Measurements from ENCODE around the gene CYTH1. TPM values are rescaled to one million over a fixed set of nuclear protein-coding genes. Genes with fewer than 3 reads are reported as not detected.

The CYTH1 gene
- total RNA-seq, 2 experiments from 2014 or later: 73.0 to 148 TPM

DNA sequence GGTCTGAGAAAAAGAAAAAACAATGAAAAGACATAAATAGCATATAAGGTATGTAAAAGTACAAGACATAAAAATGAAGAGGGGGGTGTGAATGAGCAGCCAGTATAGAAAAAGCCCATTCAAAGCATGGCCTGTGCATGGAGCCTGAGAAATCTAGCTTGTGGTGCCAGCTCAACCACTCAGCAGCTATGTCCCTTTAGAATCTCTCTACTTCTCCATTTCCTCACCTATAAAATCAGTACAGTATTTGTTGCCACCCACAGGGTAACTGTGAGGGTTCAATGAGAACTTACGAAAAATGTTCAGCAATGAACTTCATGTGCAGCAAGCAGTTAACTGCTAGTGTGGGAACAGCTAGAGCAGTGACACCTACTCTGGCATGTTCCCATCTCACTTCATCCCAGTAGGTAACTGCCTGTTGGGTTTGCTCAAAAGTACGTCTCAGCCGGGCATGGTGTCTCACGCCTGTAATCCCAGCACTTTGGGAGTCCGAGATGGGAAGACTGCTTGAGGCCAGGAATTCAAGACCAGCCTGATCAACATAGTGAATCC, 15.3 kb downstream of the CYTH1 start:
- CTCF ChIA-PET (ENCODE audit: unreplicated experiment): interaction anchor here (0.6 kb wide), 1 partner anchor 13 kb away, joined by 3 read pairs; no protein-coding TSS in a partner anchor
- Histone ChIP-seq H3K9me2 (ENCODE audit: insufficient read depth, low read length) (no peaks in the 10 kb centered on the region), H2AFZ (ENCODE audit: low read length) (no peak overlapping the region), H3K4me2 (ENCODE audit: low read length) (peak overlapping the region; percentile 22), H3K4me3 (ENCODE audit: low read depth, low read length, poor library complexity, severe bottlenecking) (no peak overlapping the region), H3K79me2 (ENCODE audit: insufficient read depth, low read depth, low read length) (peaks cover 95% of the 10 kb centered on the region), H3K36me3 (ENCODE audit: insufficient read depth, low read length) (peaks cover 15% of the 10 kb centered on the region), H3K4me1 (ENCODE audit: insufficient read depth, low read length, poor library complexity, severe bottlenecking) (peaks cover 49% of the 10 kb centered on the region), H4K20me1 (ENCODE audit: insufficient read depth, low read length) (peaks cover 20% of the 10 kb centered on the region; the same call in 1 of the 2 replicates), H3K27ac (ENCODE audit: low read depth, low read length, poor library complexity, severe bottlenecking) (no peak overlapping the region), H3K9me3 (ENCODE audit: low read length) (no peaks in the 10 kb centered on the region)
- BruUV-seq (replicated peaks): no TSS peak
- DNase-seq (ENCODE audit: low spot score): no peak
- intact Hi-C loops (cut with micrococcal nuclease; ENCODE audit: unreplicated experiment): no loop called here
- TF ChIP-seq, protein P1, sequence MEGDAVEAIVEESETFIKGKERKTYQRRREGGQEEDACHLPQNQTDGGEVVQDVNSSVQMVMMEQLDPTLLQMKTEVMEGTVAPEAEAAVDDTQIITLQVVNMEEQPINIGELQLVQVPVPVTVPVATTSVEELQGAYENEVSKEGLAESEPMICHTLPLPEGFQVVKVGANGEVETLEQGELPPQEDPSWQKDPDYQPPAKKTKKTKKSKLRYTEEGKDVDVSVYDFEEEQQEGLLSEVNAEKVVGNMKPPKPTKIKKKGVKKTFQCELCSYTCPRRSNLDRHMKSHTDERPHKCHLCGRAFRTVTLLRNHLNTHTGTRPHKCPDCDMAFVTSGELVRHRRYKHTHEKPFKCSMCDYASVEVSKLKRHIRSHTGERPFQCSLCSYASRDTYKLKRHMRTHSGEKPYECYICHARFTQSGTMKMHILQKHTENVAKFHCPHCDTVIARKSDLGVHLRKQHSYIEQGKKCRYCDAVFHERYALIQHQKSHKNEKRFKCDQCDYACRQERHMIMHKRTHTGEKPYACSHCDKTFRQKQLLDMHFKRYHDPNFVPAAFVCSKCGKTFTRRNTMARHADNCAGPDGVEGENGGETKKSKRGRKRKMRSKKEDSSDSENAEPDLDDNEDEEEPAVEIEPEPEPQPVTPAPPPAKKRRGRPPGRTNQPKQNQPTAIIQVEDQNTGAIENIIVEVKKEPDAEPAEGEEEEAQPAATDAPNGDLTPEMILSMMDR (conservative IDR thresholded peaks at IDR 0.05; ENCODE audit: low read length): no peak
- TF ChIP-seq EZH2phosphoT487 (IDR thresholded peaks at IDR 0.05; ENCODE audit: borderline replicate concordance, low read depth, low read length): no peak
- POLR2A ChIA-PET: interaction anchor here (0.7 to 1.3 kb wide), 2 partner anchors 8 to 10 kb away, joined by 3 read pairs; no protein-coding TSS in a partner anchor

GRCh38 chr17:78766225-78766624, 15.8 kb downstream of the CYTH1 start:
- TF ChIP-seq EZH2phosphoT487 (IDR thresholded peaks at IDR 0.05; ENCODE audit: borderline replicate concordance, low read depth, low read length): no peak
- TF ChIP-seq, protein P1 (conservative IDR thresholded peaks at IDR 0.05; ENCODE audit: low read length): no peak
- Histone ChIP-seq H4K20me1 (ENCODE audit: insufficient read depth, low read length) (peaks cover 20% of the 10 kb centered on the region; the same call in 1 of the 2 replicates), H3K79me2 (ENCODE audit: insufficient read depth, low read depth, low read length) (peaks cover 95% of the 10 kb centered on the region), H2AFZ (ENCODE audit: low read length) (no peak overlapping the region), H3K4me2 (ENCODE audit: low read length) (no peak overlapping the region), H3K4me3 (ENCODE audit: low read depth, low read length, poor library complexity, severe bottlenecking) (no peak overlapping the region), H3K9me3 (ENCODE audit: low read length) (no peaks in the 10 kb centered on the region), H3K4me1 (ENCODE audit: insufficient read depth, low read length, poor library complexity, severe bottlenecking) (peaks cover 52% of the 10 kb centered on the region), H3K36me3 (ENCODE audit: insufficient read depth, low read length) (peaks cover 11% of the 10 kb centered on the region; the same call in 1 of the 2 replicates), H3K27ac (ENCODE audit: low read depth, low read length, poor library complexity, severe bottlenecking) (no peak overlapping the region), H3K9me2 (ENCODE audit: insufficient read depth, low read length) (no peaks in the 10 kb centered on the region)
- BruUV-seq (replicated peaks): no TSS peak
- DNase-seq (ENCODE audit: low spot score): no peak
- ChIA-PET CTCF (ENCODE audit: unreplicated experiment) (interaction anchor here (0.6 kb wide), 1 partner anchor 14 kb away, joined by 3 read pairs; no protein-coding TSS in a partner anchor), POLR2A (interaction anchor here (0.6 to 1.3 kb wide), 3 partner anchors 8 to 130 kb away, joined by 3 read pairs; no protein-coding TSS in a partner anchor)
- intact Hi-C loops (cut with micrococcal nuclease; ENCODE audit: unreplicated experiment): no loop called here

GRCh38 chr17:78765821-78766220, 16.3 kb downstream of the CYTH1 start:
- BruUV-seq (replicated peaks): no TSS peak
- Histone ChIP-seq H3K27ac (ENCODE audit: low read depth, low read length, poor library complexity, severe bottlenecking) (no peak overlapping the region), H3K4me3 (ENCODE audit: low read depth, low read length, poor library complexity, severe bottlenecking) (no peak overlapping the region), H4K20me1 (ENCODE audit: insufficient read depth, low read length) (peaks cover 20% of the 10 kb centered on the region; the same call in 1 of the 2 replicates), H3K79me2 (ENCODE audit: insufficient read depth, low read depth, low read length) (peaks cover 95% of the 10 kb centered on the region), H2AFZ (ENCODE audit: low read length) (no peak overlapping the region), H3K9me3 (ENCODE audit: low read length) (no peaks in the 10 kb centered on the region), H3K4me2 (ENCODE audit: low read length) (no peak overlapping the region), H3K36me3 (ENCODE audit: insufficient read depth, low read length) (peaks cover 10% of the 10 kb centered on the region; the same call in 1 of the 2 replicates), H3K9me2 (ENCODE audit: insufficient read depth, low read length) (no peaks in the 10 kb centered on the region), H3K4me1 (ENCODE audit: insufficient read depth, low read length, poor library complexity, severe bottlenecking) (peaks cover 56% of the 10 kb centered on the region)
- no peak for DNase-seq (ENCODE audit: low spot score)
- intact Hi-C loops (cut with micrococcal nuclease; ENCODE audit: unreplicated experiment): no loop called here
- CTCF ChIA-PET (ENCODE audit: unreplicated experiment): no interaction called here
- TF ChIP-seq EZH2phosphoT487 (IDR thresholded peaks at IDR 0.05; ENCODE audit: borderline replicate concordance, low read depth, low read length): no peak
- TF ChIP-seq, protein P1 (conservative IDR thresholded peaks at IDR 0.05; ENCODE audit: low read length): no peak
- POLR2A ChIA-PET: interaction anchor here (0.6 to 1.3 kb wide), 3 partner anchors 9 to 129 kb away, joined by 3 read pairs; no protein-coding TSS in a partner anchor

Measured in OCI-LY7 (cell line).